Panc1 (cell line): Measurements from ENCODE around the gene TCP10L. TPM values are rescaled to one million over a fixed set of nuclear protein-coding genes. Genes with fewer than 3 reads are reported as not detected.

Experiments used
- total RNA-seq: library from RNA; stranded (reverse); gene quantifications from one replicate; pipeline ENCODE4 v1.2.1, GENCODE V29; 2021; ENCODE audit not compliant: unreplicated experiment

Gene TCP10L
- total RNA-seq, 1 experiment from 2014 or later, result 0.57 TPM

Other genes with a start within 250 kb of the TCP10L start
- 18.1 TPM for gene URB1, start 192.5 kb downstream of the TCP10L start, total RNA-seq
- gene EVA1C, start 172.8 kb downstream of the TCP10L start, total RNA-seq, result 2.8 TPM
- gene CFAP298, start 26.9 kb upstream of the TCP10L start, total RNA-seq, result 42.0 TPM
- 10.5 TPM for gene SYNJ1, start 142.5 kb upstream of the TCP10L start, total RNA-seq
- 29.3 TPM for gene PAXBP1, start 186.2 kb upstream of the TCP10L start, total RNA-seq